Thyroid gland (tissue), 4 donors: Measurements from ENCODE around the gene DES. TPM values are rescaled to one million over a fixed set of nuclear protein-coding genes. Genes with fewer than 3 reads are reported as not detected.

Experiments used
- DNase-seq, 2 donors: peaks; one replicate each; pipeline ENCODE4 v3.0.0-alpha.2; 2019
- H3K27ac ChIP-seq, 3 donors: fragments of 200-600 bp; sonication (generic); 1 replicate in 2 of 3; 2 replicates in 1 of 3; pipeline ENCODE4 v1.5.1; 2016 to 2019; ENCODE audit warnings: mild to moderate bottlenecking in 1 of 3, moderate library complexity in 1 of 3
- H3K27me3 ChIP-seq: fragments of 200-600 bp; sonication (generic); one replicate; pipeline ENCODE4 v1.5.1; 2019
- H3K36me3 ChIP-seq, 2 donors: fragments of 200-600 bp; sonication (generic); one replicate each; pipeline ENCODE4 v1.5.1; 2016 to 2019
- H3K4me1 ChIP-seq, 2 donors: fragments of 200-600 bp; sonication (generic); one replicate each; pipeline ENCODE4 v1.5.1; 2017 to 2019
- H3K4me3 ChIP-seq, 3 donors: fragments of 200-600 bp; sonication (generic); replicated peaks in 1 of 3; 1 replicate in 2 of 3; 2 replicates in 1 of 3; pipeline ENCODE4 v1.5.1; 2016; ENCODE audit warnings: mild to moderate bottlenecking in 1 of 3
- H3K9me3 ChIP-seq: fragments of 200-600 bp; sonication (generic); one replicate; pipeline ENCODE4 v1.5.1; 2017
- CTCF ChIP-seq, 6 experiments: fragments of 200-600 bp in 3 of 6; fragments of 450-650 bp in 3 of 6; sonication (generic) in 3 of 6; IDR thresholded peaks; one replicate each; pipeline ENCODE4 v1.5.1; 2016 to 2019; ENCODE audit warnings: antibody characterized with exemption in 6 of 6, mild to moderate bottlenecking in 2 of 6, inconsistent platforms in 1 of 6, moderate library complexity in 1 of 6
- POLR2A ChIP-seq, 2 donors: fragments of 450-650 bp; IDR thresholded peaks; one replicate each; pipeline ENCODE4 v1.6.1; 2017; ENCODE audit warnings: antibody characterized with exemption in 2 of 2, mild to moderate bottlenecking in 2 of 2, moderate library complexity in 1 of 2
- WGBS, 2 donors: methylation state at CpG; one replicate each; pipeline ENCODE4 v1.1.5; 2017; 5-methylcytosine and 5-hydroxymethylcytosine counted together
- intact Hi-C: fragments of 100-400 bp; cut with DNase I; formaldehyde crosslinking; loops from one replicate; pipeline ENCODE4 v1.15.1; 2023
- total RNA-seq, 4 donors: library from RNA; depleted of rRNA; stranded (reverse); fragments of >200 nt; gene quantifications; one replicate each; pipeline ENCODE4 v1.2.3, GENCODE V29; 2016

DES gene
- total RNA-seq, 4 donors from 2014 or later = 26.7 to 54.4 (median 28.7) TPM

GRCh38 chr2:219469186-219469724, 51.1 kb downstream of the DES start:
- H3K9me3 ChIP-seq = no peaks in the 10 kb centered on the region
- intact Hi-C loops = no loop called here
- H3K4me3 ChIP-seq = no peak overlapping the region
- H3K27me3 ChIP-seq = no peaks in the 10 kb centered on the region
- TF ChIP-seq POLR2A (IDR thresholded peaks at IDR 0.05) (no peak), CTCF (IDR thresholded peaks at IDR 0.05) (no peak)
- 92 to 96% methylated on average over 15 to 16 of the region's 16 CpGs for whole genome bisulfite sequencing, 2 donors
- no peaks in the 10 kb centered on the region for H3K4me1 ChIP-seq
- no peak for DNase-seq
- no peak overlapping the region for H3K27ac ChIP-seq
- no peaks in the 10 kb centered on the region for H3K36me3 ChIP-seq

GRCh38 chr2:219470429-219470828, 52.3 kb downstream of the DES start:
- TF ChIP-seq POLR2A (IDR thresholded peaks at IDR 0.05) (no peak), CTCF (IDR thresholded peaks at IDR 0.05) (no peak)
- DNase-seq = no peak
- Histone ChIP-seq H3K27ac (no peak overlapping the region), H3K4me1 (peaks cover 3 to 10% of the 10 kb centered on the region in 2 donors), H3K27me3 (no peaks in the 10 kb centered on the region), H3K4me3 (no peak overlapping the region), H3K36me3 (no peaks in the 10 kb centered on the region), H3K9me3 (no peaks in the 10 kb centered on the region)
- 81 to 88% methylated on average over 4 of the region's 4 CpGs for WGBS, 2 donors
- intact Hi-C loops = no loop called here

- H3K4me3 ChIP-seq = no peak overlapping the region
- peaks cover 12 to 16% of the 10 kb centered on the region in 2 donors for H3K4me1 ChIP-seq
- H3K36me3 ChIP-seq = no peaks in the 10 kb centered on the region
- no peaks in the 10 kb centered on the region for H3K9me3 ChIP-seq
- H3K27me3 ChIP-seq = no peaks in the 10 kb centered on the region
- no peak overlapping the region for H3K27ac ChIP-seq
- no peak for DNase-seq
- 89 to 91% methylated on average over 18 to 20 of the region's 22 CpGs for WGBS, 2 donors
- intact Hi-C loops = no loop called here
- TF ChIP-seq CTCF (IDR thresholded peaks at IDR 0.05) = no peak
- TF ChIP-seq POLR2A (IDR thresholded peaks at IDR 0.05) = no peak
Observed at GRCh38 chr2:219471476-219472371, 53.5 kb downstream of the DES start.

- no peaks in the 10 kb centered on the region for H3K9me3 ChIP-seq
- no peak overlapping the region for H3K4me3 ChIP-seq
- H3K4me1 ChIP-seq = peaks cover 12 to 18% of the 10 kb centered on the region in 2 donors
- no peaks in the 10 kb centered on the region for H3K27me3 ChIP-seq
- DNase-seq = no peak
- H3K27ac ChIP-seq = no peak overlapping the region
- H3K36me3 ChIP-seq = no peaks in the 10 kb centered on the region
- 92 to 100% methylated on average over 2 to 9 of the region's 12 CpGs for WGBS, 2 donors
- intact Hi-C loops = no loop called here
- TF ChIP-seq POLR2A (IDR thresholded peaks at IDR 0.05) (no peak), CTCF (IDR thresholded peaks at IDR 0.05) (no peak)
Observed at GRCh38 chr2:219472629-219473187, 54.5 kb downstream of the DES start.

GRCh38 chr2:219473511-219473910, 55.3 kb downstream of the DES start:
- WGBS, 2 donors = 74 to 83% methylated on average over 1 to 8 of the region's 18 CpGs
- no peak overlapping the region for H3K4me3 ChIP-seq
- H3K27me3 ChIP-seq = no peaks in the 10 kb centered on the region
- H3K4me1 ChIP-seq = peaks cover 12 to 18% of the 10 kb centered on the region in 2 donors
- intact Hi-C loops = no loop called here
- no peak overlapping the region for H3K27ac ChIP-seq
- no peak for DNase-seq
- no peaks in the 10 kb centered on the region for H3K36me3 ChIP-seq
- no peak for TF ChIP-seq POLR2A (IDR thresholded peaks at IDR 0.05)
- no peak for TF ChIP-seq CTCF (IDR thresholded peaks at IDR 0.05)
- no peaks in the 10 kb centered on the region for H3K9me3 ChIP-seq
